AG10803 (cell line): ENCODE results near the gene CHST1.

Source experiments
- DNase-seq: peaks from one replicate; pipeline ENCODE4 v3.0.0; 2010; ENCODE audit warnings: low read depth
- H3K4me3 ChIP-seq: 2 replicates; pipeline ENCODE4 v1.5.1; 2011; ENCODE audit warnings: mild to moderate bottlenecking, low read length, control low read depth
- TF ChIP-seq, protein P1 (sequence below): conservative IDR thresholded peaks from 2 replicates; pipeline ENCODE4 v1.5.1; 2011; ENCODE audit warnings: mild to moderate bottlenecking, low read length, control low read depth, inconsistent platforms

CHST1 gene

DNA sequence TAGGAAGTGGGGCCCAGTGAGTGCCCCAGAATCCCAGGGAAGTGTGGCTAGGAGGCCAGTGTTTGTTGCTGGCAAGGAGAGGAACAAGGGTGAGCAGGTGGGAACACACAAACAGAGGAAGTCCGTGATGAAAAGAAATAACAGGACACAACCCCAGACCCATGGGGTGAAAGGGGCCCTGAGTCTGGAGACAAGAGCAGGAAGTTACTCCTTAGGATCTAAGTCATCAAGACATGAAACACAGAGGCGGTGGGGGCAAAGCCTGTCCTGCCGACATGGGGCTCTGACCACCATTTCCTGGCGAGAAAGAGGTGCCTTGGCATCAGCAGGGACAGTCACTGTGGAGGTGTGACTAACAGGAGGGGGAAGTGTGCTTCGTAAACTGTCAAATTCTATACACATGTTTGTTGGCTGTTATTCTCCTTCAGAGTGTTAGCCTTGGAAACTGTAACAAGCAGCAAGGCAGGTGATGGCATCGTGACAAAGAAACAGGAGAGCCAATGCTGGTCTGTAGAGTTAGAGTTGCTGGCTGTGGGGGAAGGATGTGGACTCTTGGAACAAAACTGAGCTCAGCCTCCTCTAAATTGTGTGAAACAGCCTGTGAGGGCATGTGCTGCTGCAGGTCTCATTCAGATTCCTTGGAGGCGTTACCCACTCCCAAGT, 21.7 kb downstream of the CHST1 start:
- TF ChIP-seq, protein P1, sequence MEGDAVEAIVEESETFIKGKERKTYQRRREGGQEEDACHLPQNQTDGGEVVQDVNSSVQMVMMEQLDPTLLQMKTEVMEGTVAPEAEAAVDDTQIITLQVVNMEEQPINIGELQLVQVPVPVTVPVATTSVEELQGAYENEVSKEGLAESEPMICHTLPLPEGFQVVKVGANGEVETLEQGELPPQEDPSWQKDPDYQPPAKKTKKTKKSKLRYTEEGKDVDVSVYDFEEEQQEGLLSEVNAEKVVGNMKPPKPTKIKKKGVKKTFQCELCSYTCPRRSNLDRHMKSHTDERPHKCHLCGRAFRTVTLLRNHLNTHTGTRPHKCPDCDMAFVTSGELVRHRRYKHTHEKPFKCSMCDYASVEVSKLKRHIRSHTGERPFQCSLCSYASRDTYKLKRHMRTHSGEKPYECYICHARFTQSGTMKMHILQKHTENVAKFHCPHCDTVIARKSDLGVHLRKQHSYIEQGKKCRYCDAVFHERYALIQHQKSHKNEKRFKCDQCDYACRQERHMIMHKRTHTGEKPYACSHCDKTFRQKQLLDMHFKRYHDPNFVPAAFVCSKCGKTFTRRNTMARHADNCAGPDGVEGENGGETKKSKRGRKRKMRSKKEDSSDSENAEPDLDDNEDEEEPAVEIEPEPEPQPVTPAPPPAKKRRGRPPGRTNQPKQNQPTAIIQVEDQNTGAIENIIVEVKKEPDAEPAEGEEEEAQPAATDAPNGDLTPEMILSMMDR = no peak
- DNase-seq = no peak
- no peak overlapping the region for H3K4me3 ChIP-seq

DNA sequence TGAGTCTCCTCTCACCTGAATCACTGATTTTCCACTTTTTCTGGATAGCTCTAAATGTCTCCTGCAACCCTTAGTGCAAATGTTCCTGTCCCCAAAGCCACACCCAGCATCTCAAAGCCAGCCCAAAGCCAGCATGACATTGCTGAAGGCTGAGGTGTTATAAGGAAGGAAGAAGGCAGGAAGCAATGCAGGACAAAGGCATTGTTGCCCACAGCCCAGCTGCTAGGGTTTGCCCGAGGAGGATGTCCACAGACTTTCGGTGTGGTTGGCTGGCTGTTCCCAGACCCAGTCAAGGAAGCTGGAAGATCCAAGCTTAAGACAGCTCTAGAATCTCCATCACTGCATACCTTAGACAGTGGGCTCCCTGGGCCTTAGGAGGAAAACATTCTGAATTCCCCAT, 23.5 kb downstream of the CHST1 start:
- TF ChIP-seq, protein P1 = no peak
- DNase-seq = no peak
- no peak overlapping the region for H3K4me3 ChIP-seq

DNA sequence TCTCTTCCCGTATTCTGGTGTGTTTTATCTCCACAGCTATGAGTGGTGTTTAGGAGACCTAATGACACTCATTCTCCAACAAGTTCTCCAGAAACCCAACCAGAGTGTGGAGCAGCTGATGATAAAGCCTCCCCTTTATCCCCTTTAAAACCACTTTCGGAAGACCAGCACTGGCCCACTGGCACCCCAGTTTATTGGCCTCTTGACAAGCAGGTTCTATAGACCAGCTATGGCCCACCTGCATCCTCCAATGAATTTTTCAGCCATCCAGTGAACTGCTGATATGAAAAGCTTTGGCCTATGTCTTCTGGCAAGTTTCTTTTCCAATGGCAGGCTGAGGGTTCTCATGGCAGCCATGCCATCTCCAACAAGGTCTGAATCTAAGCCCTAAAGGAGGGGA, 27.4 kb downstream of the CHST1 start:
- TF ChIP-seq, protein P1 = no peak
- no peak for DNase-seq
- H3K4me3 ChIP-seq = no peak overlapping the region

DNA sequence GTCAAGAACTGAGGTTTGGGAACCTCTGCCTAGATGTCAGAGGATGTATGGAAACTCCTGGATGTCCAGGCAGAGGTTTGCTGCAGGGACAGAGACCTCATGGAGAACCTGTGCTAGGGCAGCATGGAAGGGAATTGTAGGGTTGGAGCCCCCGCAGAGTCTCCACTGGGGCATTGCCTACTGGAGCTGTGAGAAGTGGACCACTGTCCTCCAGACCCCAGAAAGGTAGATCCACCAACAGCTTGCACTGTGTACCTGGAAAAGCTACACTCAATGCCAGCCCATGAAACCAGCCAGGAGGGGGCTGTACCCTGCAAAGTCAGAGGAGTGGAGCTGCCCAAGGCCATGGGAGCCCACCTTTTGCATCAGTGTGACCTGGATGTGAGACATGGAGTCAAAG, 29.5 kb downstream of the CHST1 start:
- DNase-seq = no peak
- H3K4me3 ChIP-seq = no peak overlapping the region
- TF ChIP-seq, protein P1 = no peak

DNA sequence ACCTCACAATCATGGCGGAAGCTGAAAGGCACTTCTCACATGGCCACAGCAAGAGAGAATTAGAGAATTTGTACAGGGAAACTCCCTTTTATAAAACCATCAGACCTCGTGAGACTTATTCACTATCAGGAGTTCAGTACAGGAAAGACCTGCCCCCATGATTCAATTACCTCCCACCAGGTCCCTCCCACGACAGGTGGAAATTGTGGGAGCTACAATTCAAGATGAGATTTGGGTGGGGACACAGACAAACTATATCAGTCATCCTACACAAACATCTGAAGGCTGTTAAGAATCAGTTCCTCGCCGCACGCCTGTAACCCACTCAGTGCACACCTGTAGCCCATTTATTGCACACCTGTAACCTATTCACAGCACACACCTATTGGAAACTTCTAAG, 39.8 kb downstream of the CHST1 start:
- no peak overlapping the region for H3K4me3 ChIP-seq
- no peak for DNase-seq
- TF ChIP-seq, protein P1 = no peak

DNA sequence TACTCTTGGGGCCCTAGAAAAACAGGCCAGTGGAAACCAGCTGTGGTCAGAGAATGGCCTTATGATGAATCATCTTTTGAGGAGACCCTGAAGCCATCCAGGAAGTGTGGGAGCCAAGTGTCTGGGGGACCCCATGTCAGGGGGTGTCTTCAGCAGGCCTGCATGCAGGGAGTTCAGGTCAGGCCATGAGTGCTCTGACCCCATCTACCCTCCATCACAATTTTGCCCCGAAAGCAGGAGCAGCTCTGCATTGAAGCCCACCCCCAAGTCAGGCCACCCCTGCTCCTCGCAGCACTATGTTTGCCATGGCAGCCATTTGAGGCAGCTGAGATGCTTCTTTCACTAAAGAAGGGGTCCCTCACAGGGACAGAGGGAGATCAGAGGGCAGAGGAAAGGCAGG, 41.3 kb downstream of the CHST1 start:
- TF ChIP-seq, protein P1 = no peak
- DNase-seq = no peak
- no peak overlapping the region for H3K4me3 ChIP-seq

DNA sequence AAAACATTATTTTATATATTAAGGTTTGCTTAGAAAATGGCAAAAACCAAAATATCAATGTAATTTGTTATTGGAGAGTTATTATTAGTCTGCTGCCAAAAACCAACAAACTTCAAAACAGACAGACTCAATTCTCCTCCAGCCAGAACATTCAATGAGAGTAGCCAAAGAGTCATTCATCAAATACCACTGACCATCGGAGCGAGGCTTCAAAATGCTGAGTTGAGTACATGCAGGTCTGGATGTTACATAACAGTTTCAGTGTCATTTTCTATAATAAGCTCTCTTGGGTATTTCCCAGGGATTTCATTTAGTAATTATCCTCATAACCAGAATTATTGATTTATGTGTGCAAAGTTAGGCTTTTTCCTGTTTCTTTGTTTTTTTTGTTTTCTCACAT, 42.6 kb downstream of the CHST1 start:
- no peak overlapping the region for H3K4me3 ChIP-seq
- TF ChIP-seq, protein P1 = no peak
- DNase-seq = no peak
